Measurements from ENCODE around the gene UPF3A.
"Not testable (repeated sequence)": the region's sequence is repeated elsewhere in the genome, so short reads cannot be mapped to it uniquely, and the experiment has no call there.

The UPF3A gene, protein sequence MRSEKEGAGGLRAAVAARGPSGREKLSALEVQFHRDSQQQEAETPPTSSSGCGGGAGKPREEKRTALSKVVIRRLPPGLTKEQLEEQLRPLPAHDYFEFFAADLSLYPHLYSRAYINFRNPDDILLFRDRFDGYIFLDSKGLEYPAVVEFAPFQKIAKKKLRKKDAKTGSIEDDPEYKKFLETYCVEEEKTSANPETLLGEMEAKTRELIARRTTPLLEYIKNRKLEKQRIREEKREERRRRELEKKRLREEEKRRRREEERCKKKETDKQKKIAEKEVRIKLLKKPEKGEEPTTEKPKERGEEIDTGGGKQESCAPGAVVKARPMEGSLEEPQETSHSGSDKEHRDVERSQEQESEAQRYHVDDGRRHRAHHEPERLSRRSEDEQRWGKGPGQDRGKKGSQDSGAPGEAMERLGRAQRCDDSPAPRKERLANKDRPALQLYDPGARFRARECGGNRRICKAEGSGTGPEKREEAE

DNA sequence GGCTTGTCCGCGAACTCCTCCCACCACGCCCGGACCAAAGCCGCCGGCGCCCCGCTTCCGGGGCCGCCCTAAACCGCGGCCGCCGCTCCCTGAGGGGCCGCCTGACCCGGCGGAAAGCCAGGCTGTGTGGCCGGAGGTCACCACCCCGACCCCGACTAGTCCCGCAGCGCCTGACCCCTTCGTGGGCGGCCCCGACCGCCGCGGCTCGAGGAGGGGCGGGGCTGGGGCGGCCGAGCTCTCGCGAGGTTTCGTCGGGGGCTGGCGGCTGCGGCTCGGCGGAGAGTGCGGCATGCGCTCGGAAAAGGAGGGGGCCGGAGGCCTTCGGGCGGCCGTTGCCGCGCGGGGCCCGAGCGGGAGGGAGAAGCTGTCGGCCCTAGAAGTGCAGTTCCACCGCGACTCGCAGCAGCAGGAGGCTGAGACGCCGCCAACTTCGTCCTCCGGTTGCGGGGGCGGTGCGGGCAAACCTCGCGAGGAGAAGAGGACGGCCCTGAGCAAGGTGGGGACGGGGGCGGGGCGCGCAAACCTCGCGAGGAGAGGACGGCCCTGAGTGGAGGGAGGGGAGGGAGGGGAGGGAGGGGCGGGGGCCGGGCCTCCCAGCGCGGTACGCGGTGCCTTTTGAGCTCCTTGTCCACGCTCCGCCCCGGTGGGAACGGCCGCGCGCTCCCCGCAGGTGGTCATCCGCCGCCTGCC, at the start of gene UPF3A:
TSS of gene UPF3A (plus strand) at position 251 of the 690 bp plus-strand sequence. CDS start at position 290, 39 bp downstream.
- DNase-seq = peak; percentile 92

DNA sequence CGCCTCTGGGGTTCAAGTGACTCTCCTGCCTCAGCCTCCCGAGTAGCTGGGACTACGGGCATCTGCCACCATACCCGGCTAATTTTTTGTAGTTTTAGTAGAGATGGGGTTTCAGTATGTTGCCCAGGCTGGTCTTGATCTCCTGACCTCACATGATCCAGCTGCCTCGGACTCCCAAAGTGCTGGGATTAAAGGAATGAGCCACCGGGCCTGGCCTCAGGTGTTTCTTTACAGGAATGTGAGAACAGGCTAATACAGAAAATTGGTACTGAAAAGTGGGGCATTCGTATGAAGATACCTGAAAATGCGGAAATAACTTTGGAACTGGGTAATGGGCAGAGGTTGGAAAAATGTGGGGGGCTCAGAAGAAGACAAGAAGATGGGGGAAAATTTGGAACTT, 49.5 kb upstream of the UPF3A start:
- no peak for DNase-seq

DNA sequence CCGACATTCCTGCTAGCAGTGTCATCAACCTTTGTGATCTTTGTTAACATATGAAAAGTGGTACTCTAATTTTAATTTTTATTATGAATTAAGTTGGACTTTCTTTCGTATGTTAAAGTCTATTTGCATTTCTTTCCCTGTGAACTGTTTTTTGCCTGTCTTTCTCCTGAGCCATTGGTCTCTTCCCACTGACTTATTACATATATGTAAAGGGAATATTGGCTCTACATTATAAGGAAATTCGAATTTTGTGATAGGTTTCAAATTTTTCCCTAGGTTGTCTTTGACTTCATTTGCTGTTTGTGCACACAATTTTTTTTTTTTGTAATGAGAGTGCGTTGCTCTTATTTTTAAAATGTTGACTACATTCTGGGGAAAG, 47.1 kb upstream of the UPF3A start:
- no peak for DNase-seq

DNA sequence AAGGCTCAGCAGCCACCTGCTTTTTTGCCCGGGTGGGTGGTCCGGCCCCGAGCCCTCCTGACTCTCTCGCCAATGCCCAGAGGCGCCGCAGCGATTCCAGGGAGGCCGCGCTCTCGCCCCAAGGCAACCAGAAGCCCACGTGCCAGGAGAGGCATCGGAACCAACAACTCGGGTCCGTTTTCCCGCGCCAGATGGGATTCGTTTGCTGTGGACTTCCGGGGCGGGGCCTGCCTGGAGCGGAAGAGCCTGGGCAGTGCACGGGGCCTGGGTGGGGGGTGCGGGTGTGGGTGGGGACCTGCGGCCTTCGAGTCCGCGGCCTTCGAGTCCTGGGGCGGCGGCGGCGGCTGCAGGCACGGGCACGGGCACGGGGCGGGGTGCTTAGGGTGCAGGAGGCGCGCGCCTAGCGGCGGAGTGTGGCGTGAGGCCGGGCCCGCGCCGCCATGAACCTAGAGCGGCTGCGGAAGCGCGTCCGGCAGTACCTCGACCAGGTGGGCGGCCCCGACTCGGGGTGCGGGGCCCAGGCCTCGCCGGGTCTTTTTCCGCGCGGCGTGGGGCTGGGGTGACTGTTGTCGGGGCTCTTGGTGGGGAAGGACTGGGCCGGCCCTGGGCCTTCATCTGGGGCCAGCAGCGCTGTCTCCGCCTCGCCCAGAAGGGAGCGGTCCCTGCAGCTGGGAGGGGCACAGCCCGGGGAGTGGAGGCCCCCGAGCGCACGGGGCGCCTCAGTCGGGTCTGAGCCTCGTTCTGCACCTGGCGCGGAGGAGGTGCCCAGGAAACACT, 46.6 kb upstream of the UPF3A start, which contains the start of gene CDC16:
TSS of gene CDC16 (plus strand) at position 253 of the 777 bp plus-strand sequence. CDS start at position 441, 188 bp downstream.
- DNase-seq = peak; percentile 95

DNA sequence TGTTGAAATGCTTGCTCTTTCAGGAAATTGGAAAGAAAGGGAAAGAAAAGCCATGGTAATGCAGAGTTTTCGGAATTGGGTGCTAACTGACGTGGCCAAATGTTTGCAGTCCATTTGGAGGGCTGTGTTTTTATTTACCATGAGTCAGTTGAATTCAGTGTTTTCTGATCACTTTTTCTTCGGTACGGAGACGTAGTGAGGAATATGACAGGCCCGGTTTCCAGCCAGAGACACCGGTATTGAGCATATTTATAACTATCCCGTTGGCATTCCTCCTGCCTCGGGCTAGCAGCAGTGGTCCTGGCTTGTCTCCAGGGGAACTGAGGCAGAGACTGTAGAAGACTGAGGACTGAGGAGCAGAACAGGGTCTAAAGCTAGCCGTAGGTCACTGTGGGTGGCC, 45.7 kb upstream of the UPF3A start:
- no peak for DNase-seq

DNA sequence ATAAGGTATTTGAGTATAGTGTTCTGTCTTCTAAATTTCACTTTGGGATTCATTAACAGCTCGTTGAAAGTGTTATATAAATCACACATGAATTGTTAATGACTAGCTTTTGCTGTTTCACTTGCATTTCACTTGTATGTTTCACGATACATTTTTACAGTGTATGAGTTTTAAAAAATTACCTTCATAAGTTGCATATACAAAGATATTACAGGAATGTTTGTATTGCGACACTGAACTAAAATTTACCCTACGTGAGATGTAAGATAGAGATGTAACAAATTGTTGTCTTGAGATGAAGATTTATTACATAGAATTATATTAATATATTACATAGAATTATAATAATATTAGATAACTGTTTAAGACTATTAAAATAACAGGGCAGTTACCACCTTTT, 45.2 kb upstream of the UPF3A start:
- DNase-seq = no peak

DNA sequence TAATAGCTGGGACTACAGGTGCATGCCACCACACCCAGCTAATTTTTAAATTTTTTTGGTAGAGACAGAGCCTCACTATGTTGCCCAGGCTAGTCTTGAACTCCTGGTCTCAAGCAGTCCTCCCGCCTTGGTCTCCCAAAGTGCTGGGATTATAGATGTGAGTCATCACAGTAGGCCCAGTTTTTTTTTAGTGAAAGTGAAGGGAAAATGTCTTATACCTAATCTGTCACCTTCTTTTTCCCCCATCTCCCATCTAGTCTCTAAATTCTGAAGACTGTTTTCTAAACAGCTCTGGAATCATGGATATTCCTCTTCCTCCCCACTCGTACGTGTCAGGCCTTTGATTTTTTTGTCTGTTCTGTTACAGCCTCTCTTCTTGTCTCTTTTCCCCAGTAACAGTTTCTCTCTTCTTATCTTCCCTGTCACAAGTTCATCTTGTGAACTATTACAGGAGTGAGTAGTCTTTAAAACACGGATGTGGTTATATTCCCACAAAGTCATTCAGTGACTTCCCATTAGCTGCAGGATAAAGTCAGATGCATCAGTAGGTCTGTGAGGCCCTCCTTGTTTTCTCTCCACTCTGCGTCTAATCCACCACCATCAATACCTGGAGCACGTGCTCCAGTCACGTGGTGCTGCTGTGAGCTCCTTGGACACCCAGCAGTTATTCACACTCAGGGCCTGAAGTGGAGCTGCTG, 43.8 kb upstream of the UPF3A start:
- no peak for DNase-seq

DNA sequence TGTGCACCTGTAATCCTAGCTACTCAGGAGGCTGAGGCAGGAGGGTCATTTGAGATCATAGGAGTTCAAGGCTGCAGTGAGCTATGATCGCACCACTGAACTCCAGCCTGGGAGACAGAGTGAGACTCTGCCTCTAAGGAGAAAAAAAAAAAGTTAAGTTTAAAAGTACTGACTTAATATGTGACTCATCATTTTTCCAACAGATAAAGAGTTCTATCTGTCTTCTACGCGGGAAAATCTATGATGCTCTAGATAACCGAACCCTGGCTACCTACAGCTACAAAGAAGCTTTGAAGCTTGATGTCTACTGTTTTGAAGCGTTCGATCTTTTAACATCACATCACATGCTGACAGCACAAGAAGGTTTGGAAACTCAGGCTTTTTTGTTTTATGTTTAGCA, 39.5 kb upstream of the UPF3A start:
- DNase-seq = no peak

DNA sequence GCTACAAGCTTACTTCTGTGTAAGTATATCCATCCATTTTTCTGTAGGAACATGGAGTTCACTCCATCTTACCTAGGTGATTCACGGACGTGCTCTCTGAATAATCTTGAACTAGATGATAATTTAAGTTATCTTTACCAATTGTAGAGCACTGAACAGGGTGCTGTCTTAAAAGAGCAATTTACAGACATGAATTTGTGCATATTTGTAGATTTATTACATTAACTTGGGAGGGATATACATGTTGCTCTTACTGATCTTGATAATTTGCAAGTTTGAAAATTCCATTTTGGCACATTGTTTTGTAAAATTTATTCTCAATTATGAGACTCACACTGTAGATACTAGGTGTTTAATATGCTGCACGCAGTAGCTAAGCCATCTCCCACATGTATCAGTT, 37.4 kb upstream of the UPF3A start:
- no peak for DNase-seq

DNA sequence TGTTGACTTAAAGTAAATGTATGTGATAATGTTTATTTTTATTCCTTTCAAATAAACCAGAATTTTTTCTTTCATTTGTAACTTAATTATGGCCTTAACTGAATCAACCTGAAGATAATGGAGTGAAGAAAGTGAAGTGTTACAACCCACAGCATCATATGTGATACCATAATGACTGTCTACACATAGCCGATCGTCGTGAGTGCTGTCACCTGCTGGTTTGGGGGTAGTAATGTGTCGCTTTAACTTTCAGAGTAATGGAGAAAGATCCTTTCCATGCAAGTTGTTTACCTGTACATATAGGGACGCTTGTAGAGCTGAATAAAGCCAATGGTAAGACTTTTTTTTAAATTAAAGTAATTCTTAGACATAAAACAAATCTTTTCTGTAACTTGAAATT, 36.8 kb upstream of the UPF3A start:
- DNase-seq = no peak

DNA sequence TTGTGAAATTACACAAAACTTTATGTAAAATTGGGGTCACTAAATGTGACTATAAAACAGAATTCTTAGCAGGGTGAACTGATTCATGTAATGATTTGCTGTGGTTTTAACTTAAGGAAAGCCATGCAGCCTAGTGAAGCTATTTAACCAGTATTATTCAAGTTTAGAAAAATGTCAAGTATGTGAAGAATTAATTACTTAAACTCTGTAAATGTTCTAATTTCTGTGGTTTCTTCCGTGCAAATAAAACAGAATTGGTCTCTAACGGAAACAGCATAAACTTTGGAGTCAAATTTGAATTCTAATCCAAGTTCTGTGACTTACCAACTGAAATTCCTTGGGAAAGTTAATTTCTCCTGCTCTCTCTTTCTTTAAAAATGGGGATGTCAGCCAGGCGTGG, 33.4 kb upstream of the UPF3A start:
- DNase-seq = no peak

DNA sequence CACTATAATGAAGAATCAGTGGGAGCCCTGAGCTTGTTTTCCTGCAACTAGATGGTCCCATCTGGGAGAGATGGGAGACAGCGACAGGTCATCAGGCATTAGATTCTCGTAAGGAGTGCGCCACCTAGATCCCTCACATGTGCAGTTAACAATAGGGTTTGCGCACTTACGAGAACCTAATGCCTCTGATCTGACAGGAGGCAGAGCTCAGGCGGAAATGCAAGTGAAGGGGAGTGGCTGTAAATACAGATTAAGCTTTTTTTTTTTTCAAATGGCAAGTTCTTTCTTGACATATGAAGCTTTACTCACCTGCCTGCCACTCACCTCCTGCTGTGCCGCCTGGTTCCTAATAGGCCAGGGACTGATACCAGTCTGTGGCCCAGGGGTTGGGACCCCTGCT, 32.3 kb upstream of the UPF3A start:
- no peak for DNase-seq

DNA sequence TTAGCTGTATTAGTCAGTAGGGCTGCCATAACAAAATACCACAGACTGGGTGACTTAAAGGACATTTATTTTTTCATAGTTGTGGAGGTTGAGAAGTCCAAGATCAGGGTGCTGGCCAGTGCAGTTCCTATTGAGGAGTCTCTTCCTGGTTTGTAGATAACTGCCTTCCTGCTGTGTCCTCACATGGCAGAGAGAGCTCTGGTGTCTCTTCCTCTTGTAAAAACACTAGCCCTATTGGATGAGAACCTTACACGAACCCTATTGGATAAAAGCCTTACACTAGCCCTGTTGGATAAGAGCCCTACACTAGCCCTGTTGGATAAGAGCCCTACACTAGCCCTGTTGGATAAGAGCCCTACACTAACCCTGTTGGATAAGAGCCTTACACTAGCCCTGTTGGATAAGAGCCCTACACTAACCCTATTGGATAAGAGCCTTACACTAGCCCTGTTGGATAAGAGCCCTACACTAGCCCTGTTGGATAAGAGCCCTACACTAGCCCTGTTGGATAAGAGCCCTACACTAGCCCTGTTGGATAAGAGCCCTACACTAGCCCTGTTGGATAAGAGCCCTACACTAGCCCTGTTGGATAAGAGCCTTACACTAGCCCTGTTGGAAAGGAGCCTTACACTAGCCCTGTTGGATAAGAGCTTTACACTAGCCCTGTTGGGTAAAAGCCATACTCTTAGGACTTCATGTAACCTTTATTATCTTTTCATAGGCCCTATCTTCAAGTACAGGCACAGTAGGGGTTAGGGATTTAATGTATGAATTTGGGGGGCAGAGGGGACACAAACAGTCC, 29.6 kb upstream of the UPF3A start:
- not testable (repeated sequence) for DNase-seq

DNA sequence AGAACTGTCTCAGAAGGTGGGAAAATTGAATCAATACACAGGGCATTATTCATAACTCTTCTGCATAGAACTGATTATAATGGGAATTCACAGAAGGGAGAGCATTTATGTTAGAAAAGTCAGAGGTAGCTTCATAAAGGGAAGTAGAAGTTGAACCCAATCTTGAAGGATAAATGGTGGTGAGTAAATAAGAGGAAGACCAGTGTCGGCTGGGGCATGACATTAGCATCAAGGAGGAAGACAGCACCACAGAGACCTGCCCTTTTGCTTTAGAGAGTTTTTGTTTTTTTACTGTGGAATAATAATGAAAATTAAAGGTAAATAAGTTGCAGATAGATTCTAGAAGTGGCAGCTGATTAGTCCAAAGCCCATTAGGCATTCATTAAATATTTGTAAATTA, 24.9 kb upstream of the UPF3A start:
- no peak for DNase-seq

DNA sequence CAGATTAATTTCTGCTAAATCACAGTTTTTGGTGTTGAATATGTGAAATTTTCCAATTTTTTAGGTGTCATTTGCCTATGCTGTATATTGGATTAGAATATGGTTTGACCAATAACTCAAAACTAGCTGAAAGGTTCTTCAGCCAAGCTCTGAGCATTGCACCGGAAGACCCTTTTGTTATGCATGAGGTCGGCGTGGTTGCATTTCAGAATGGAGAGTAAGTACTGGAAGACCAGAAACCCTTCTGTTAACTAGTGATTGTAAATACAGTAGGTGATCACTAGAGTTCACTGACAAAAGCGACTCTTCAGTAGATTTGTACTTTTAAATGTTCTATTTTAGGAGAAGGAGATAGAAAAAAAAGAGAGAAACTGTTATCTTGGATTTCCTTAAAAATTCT, 24.4 kb upstream of the UPF3A start:
- no peak for DNase-seq

DNA sequence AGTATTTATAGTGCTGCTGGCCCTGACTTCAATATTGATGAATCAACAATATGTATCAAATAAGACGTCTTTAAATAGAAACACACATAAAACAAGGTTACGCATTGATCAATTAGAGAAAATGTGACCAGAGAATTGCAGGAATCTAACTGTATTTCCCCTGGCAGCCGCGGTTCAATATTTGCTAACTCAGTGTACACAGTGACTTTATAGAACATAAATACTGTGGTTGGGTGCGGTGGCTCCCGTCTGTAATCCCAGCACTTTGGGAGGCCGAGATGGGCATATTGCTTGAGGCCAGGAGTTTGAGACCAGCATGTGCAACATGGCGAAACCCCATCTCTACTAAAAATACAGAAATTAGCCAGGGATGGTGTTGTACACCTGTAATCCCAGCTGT, 22.8 kb upstream of the UPF3A start:
- peak; percentile 5 for DNase-seq

DNA sequence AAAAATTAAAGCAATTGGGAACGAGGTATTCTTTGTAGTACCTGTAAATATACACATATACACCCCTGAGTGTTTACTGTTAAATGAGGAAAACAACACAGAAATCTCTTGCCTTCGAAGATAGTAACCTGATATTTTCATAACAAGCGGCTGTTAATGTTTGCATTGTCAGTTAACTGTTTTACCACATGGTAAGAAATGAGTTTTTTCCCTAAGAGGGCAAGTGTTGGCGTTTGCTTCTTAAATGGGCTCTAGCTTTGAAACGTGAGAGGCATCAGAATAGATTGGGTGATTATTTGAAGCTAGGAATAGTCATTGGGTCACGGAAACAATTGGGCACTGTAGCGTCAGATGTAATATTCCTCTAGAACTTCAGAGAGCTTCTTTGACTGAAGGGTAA, 22.0 kb upstream of the UPF3A start:
- DNase-seq = peak; percentile 27

DNA sequence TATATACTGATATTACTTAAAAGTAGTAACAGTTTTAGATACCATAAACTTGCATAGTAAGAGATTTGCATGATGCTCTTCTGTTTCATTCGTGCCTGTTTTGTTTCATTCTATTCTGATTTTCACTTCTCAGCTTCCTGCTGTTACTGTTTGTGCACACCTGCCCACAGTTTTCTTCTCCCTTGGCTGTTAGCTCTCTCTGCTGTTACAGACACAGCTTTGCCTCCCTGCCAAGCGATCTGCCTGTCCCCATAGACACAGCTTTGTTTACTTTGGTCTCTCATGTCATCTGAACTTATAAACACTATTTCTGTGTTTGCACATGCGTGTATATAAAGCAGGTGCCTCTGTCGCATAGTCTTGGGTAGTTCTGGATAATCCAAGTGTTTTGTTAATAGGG, 21.4 kb upstream of the UPF3A start:
- DNase-seq = peak; percentile 91

DNA sequence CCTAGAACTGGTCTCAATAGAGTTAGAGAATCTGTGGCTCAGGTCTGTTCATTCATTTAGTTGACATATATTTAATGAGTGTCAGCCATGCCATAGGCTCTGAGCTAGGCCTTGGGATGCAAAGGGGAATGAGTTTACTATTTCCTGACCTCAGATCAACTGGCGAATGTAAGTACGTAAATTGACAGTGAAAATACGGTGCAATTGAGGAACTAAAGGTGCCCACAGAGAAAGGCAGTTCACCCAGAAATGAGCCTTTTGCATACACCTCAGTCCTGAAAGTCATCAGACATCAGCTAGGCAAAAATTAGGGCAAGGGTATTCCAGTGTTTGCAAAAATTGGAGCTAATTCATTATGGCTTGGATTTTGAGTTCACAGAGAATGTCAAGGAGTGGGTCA, 20.6 kb upstream of the UPF3A start:
- no peak for DNase-seq

DNA sequence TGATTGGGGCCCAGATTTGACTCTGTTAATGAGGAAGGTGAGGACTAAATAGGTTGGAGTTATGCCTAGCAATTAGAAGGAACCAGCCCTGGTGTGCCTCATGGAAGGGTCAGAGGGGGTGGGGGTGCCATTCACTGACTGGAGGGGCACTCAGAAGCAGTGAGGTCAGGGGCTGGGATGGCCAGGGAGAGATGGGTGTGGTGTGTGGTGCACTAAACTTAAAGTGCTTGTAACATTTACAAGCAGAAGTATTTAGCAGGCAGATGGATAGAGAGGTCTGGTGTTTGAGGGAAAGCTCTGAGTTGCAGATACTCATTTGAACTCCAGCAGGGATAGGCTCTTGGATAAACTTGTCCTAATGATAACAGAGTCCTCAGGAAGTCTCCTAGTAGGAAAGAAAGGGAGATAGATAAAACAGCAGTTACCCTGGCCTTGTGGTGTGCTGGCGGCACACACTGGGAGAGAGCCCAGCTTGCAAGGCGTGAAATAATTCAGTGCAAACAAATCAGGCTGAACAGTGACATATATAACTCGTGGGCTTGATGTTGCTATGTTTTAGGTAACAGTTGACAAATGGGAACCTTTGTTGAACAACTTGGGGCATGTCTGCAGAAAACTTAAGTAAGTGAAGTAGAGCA, 20.0 kb upstream of the UPF3A start:
- DNase-seq = no peak

DNA sequence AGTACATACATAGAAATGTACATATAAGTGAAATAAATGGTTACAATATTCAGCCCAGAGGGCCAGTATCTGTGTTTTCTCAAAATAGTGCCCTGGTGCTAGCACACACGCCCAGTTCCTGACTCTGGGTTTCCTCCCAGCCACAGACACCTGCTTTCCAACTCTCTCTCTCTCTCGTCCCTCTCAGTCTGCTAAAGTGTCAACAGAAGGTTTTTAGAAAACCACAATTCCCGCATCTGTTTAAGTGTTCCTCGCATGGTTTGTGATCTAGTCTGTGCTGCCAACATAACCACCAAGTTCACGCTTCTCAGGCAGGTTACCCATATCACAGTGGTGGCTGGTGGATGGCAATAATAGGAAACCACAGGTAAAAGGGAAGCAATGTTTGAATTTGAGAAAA, 17.8 kb upstream of the UPF3A start:
- no peak for DNase-seq

DNA sequence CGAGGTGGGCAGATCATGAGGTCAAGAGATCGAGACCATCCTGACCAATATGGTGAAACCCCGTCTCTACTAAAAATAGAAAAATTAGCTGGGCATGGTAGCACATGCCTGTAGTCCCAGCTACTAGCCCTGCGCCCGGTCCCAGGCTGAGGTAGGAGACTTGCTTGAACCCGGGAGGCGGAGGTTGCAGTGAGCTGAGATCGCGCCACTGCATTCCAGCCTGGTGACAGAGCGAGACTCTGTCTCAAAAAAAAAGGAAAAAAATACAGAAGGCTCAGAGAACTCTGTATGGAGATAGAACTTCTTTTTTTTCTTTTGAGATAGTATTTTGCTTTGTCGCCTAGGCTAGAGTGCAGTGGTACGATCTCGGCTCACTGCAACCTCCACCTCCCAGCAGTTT, 17.1 kb upstream of the UPF3A start:
- DNase-seq = not testable (repeated sequence)

Data from NCI-H345 (cell line).